Activated T-cell treated with anti-CD3 and anti-CD28 coated beads for 1 hour (primary cell): ENCODE results near the gene UBE2B.
"Not testable (repeated sequence)": the region's sequence is repeated elsewhere in the genome, so short reads cannot be mapped to it uniquely, and the experiment has no call there.

Experiments
- DNase-seq: peaks from one replicate; pipeline ENCODE4 v3.0.0-alpha.2; 2020; ENCODE audit warnings: low read depth

UBE2B gene

DNA sequence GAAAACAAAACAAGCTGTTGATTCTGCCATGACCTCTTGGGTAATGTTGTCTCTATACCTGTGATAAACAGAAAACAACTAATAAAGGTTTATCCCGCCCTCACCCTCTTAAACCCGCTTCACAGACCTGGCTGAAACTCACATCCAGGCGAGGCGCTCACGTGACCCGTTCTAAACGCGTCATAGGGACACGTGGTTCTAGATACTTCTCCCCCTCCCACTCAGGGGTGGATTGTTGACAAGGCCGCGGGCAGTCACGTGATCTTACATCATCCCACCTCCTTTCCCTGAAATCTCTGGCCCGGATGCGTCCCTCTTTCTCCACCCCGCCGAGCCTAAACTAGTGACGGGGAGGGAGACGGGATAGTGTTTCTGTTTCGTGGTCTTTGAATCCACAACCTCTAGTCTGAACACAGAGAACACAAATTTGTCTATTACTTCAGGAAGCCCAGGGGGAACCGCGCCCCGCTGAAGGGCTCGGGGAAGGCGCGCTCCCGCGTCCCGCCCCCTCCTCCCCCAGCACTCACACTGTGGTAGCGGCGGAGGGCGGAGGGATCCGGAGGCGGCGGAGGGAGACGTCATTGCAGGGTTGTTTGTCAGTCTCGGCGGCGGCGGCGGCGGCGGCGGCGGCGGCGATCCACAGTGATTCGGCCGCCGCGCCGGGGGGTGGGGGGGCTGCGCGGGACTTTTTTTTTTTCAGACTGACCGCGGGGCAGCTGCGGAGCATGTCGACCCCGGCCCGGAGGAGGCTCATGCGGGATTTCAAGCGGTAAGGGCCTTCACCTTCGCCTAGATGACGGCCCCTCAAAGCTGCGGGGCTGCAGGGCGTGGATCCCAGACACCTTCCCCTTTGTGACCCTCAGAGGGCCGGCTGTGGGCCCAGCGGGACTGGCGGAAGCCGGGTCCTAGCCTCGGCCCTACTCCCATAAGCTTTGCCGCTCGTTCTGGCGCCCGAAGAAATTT, at the start of gene UBE2B:
Gene UBE2B (plus strand): TSS at position 699 of the 963 bp plus-strand sequence. CDS start 27 bp downstream, at position 726.
- peak; percentile 97 for DNase-seq

DNA sequence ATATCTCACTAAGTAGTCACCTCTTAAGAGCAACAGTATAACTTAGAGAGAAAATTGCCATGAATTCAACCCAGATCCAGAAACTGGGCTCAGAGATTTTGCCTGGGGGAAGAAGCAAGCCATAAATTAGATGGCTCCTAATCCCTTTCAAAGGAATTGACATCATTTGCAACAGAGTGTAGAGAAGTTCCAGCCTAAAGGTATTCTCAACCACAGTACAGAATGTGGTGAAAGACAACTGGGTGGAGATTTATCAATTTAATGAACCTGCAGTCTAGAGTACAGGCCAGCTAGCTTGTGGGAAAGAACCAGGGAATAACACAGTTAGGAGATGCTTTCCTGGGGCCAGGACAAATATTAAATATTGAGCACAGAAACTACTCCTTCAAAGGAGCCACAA, 44.0 kb upstream of the UBE2B start:
- DNase-seq = no peak

DNA sequence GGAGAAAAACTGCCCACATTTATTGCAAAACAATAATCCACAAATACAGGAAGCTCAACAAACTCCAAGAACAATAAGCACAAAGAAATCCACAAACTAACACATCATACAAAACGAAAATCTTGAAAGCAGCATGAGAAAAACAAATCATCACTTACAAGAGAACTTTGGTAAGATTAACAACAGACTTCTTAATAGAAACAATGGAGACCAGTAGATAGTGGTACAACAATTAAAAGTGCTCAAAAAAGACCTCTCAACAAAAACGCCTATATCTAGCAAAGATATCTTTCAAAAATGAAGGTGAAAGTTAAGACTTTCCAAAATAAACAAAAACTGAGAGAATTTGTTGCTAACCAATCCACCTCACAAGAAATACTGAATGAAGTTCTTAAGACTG, 42.8 kb upstream of the UBE2B start:
- DNase-seq = no peak

DNA sequence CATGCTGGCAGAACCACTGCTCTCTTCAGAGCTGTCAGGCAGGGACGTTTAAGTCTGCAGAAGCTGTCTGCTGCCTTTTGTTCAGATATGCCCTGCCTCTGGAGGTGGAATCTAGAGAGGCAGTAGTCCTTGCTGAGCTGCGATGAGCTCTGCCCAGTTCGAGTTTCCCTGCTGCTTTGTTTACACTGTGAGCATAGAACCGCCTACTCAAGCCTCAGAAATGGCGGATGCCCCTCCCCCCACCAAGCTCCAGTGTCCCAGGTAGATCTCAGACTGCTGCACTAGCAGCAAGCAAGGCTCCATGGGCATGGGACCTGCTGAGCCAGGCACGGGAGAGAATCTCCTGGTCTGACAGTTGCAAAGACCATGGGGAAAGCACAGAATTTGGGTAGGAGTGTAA, 34.5 kb upstream of the UBE2B start:
- DNase-seq = not testable (repeated sequence)

DNA sequence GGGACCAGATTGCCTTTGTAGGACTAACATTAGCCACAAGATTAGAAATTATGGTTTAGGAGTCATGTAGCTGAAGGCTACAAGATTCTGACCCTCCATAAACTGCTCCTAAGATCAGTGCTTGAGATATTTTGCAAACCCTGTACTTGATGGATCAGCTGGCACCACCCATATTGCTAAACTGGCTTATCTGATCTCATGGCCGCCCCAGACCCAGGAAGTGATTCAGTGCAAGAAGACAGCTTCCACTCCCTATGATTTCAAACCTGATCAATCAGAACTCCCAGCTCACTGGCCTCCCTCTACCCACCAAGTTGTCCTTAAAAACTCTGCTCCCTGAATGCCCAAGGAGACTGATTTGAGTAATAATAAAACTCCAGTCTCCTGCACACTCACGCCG, 27.9 kb upstream of the UBE2B start:
- DNase-seq = not testable (repeated sequence)

DNA sequence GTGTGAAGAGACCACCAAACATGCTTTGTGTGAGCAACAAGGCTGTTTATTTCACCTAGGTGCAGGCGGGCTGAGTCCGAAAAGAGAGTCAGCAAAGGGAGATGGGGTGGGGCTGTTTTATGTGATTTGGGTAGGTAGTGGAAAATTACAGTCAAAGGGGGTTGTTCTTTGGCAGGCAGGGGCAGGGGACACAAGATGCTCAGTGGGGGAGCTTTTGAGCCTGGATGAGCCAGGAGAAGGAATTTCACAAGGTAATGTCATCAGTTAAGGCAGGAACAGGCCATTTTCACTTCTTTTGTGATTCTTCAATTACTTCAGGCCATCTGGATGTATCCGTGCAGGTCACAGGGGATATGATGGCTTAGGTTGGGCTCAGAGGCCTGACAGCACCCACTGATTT, 25.9 kb upstream of the UBE2B start:
- DNase-seq = not testable (repeated sequence)

DNA sequence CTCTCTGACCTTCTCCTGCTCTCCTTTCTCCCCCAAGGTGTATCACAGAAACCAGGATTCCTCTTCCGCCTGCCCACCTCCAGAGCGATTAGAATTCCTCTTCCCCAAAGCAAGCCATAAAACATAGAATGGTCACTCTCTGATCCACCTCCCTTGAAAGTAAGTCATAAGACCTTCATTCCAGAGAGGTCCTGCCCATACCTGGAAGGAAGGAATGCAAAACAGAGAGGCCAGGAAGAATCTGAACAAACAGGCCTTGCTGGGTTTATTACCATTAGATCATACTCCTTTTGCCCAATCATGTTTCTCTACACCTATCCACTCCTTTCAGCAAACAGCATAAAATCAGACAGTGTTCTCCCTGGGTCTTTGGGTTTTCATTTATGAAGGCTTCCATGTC, 25.4 kb upstream of the UBE2B start:
- no peak for DNase-seq

DNA sequence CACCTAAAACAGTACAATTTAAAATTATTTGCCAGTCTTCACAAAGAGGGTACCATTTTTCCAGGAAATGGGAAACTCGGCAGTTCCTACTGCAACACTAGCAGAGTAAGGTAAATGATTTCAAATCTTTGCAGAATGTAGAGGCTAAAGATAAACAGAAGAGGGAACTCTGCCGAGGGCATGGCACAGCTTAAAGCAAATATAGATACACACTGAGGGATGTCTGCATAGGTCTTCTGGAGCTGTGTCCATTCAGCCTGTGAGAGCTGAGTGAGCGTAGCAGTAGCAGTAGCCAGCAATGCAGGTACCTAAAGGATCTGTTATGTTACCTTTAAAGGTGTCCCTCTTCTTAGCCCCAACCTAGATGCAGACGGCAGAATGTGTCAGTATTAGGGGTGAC, 21.9 kb upstream of the UBE2B start:
- no peak for DNase-seq

DNA sequence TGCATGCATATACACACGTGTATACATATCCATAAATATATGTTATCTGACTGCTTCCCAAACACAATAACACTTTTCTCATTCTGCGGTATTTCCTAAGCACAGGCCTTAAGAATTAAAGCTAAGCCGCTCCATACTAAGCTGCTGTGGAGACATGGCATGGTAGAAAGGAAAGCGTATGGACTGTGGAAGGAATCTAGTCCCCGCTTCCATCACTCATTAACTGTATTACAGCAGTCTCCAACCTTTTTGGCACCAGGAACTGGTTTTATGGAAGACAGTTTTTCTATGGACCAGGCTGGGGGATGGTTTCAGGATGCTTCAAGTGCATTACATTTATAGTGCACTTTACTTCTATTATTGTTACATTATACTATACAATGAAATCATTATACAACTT, 15.7 kb upstream of the UBE2B start:
- no peak for DNase-seq

DNA sequence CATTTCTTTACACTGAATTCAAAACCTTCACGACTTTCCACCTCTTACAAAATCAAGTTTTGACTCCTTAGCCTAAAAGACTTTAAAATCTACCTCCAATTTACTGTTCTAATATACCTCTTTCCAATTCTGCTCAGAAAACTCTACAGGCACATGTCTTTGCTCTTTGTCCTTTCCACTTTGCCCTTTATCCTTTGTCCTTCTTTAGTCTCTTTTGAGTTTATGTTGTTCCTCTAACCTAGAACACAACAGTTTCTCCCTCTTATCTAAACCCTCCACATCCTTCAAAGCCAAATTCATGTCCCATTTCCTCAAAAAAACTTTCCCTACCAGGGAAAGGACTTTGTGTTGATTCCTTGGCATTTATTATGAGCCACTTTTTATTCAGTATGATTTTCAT, 5.8 kb upstream of the UBE2B start:
- DNase-seq = no peak

DNA sequence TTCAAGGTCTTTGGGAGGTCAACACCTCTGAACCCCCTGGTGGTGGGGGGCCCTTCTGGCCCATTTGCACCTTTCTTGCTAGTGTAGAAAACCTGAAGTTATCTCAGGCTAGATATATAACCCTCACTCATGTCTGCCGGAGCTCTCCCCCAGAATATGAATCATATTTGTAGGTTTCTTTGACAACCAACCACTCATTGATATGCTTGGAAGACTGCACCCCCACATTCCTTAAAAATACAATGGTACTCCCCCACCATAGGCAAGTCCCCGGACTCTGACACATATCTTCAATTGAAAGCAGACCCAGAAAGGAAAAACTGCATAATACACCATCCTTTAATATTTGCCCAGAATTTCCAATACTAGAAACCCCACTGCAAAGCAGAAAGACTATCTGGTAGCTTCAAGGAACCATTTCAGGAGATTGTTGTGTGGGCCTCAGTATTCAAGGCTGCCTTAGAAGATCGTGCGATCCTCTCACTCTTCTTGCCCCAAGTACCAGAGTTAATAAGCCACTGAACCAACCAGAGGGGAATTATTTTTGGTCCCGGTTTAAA, 978 bp upstream of the UBE2B start:
- no peak for DNase-seq

DNA sequence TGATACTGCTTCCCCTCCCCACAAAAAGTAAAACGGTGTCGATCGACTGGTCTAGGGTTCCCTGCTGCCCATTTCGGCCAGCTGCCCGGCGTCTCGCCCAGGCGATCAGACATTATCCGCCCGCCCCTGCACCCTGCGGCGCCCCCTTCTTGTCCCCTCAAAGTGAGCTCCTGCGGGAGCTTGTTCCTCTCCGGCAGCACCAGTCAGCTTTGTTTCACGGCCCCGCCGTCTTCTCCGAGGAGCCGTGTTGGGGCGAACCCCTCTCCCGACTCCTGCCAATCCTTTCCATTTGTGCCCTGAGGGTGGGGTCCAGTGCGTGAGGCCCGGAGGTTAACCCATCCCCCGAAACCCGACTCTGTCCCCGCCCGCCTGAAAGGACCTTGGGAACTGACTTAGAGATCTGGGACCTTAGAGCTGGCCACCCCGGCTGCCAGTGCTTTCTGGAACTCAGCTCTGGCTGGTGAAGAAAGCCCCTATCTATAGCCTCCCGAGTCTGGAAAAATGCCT, 518 bp downstream of the UBE2B start:
- DNase-seq = peak; percentile 16

DNA sequence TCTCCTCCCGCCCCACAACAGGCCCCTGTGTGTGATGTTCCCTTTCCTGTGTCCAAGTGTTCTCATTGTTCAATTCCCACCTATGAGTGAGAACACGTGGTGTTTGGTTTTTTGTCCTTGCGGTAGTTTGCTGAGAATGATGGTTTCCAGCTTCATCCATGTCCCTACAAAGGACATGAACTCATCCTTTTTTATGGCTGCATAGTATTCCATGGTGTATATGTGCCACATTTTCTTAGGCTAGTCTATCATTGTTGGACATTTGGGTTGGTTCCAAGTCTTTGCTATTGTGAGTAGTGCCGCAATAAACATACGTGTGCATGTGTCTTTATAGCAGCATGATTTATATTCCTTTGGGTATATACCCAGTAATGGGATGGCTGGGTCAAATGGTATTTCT, 2.3 kb downstream of the UBE2B start:
- not testable (repeated sequence) for DNase-seq

DNA sequence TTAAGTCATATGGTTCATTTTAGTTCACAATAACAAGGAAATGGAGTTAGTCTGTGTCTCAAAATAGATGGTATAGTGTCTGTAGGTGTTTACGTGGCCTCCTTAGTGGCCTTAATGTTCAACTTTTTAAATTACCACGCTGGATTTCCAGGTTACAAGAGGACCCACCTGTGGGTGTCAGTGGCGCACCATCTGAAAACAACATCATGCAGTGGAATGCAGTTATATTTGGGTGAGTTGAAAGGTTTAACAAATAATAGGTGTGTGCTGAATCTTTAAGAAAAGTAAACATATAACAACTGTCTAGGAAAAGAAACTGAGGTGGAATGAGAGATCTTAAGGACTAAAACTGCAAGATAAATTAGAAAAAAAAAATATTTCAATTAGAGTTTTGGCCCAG, 2.9 kb downstream of the UBE2B start:
- no peak for DNase-seq

DNA sequence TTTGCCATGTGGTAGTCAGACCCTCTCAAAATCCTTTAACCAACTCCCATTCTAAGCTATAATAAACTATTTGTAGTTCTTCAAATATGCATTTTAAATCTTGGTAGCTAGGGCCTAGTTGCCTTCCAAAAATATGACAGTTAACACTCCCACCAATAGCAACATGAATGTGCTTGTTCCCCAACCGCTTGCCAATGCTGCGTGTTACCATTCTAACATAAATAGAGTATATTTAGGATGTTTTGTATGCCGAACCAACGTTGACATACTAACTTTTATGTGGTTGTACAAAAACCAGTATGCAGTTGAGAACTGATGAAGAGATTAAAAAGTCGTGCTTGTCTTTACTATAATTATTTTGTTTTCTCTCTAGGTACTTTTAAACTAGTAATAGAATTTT, 9.0 kb downstream of the UBE2B start:
- no peak for DNase-seq

DNA sequence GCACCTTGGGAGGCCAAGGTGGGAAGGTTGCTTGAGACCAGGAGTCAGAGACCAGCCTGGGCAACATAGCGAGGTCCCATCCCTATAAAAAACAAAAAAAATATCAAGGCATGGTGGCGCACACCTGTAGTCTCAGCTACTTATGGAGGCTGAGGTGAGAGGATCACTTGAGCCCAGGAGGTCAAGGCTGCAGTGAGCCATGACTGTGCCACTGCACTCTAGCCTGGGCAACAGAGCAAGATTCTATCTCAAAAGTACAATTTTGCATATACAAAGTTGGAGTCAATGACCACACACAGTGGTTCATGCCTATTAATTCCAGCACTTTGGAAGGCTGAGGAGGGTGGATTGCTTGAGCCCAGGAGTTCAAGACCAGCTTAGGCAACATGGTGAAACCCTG, 10.8 kb downstream of the UBE2B start:
- DNase-seq = not testable (repeated sequence)

DNA sequence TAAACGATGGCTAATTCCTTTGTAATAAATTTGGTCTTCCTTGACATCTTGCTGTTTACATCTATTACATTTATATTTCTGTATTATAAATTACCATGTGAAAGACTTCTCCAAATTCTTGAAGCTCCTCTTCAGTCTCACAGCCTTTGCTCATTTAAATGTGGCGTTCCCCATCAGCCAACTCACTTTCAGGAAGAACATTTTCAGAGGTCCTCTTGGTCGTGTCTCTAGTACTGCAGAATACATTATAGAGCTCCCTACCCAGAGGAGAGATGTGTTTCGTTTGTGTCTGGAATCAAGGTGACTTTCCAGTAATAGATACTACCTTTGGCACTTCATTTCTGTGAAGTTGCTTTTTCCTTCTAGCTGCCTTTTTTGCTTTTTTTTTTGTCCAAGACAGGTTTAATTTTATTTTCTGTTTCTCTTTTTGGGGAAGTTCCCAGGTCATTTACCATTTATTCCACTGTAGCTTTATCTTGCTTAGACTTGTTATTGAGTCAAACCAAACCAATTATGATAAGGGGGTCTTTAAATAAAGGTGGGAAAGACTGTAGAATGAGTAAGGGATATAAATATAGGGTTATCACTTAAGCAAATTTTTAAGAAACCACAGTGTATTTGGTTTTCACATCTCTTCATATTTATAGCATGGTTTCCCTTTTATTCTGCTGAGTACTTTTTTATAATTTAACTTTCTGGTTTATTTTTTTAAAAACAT, 12.8 kb downstream of the UBE2B start:
- DNase-seq = no peak

DNA sequence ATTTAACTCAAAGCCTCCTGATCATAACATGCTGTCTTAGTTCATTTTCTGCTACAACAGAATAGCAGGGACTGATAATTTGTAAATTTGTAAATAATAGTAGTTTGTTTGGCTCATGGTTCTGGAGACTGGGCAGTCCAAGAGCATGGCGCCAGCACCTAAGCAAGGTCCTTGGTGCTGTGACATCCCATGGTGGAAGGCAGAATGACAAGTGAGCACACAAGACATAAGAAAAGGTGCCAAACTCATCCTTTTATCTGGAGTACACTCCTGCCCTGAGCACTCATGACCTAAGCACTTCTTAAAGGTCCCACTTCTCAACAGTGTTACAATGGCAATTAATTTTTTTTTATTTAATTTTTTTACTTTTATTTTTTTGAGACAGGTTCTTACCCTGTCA, 16.1 kb downstream of the UBE2B start:
- DNase-seq = no peak

DNA sequence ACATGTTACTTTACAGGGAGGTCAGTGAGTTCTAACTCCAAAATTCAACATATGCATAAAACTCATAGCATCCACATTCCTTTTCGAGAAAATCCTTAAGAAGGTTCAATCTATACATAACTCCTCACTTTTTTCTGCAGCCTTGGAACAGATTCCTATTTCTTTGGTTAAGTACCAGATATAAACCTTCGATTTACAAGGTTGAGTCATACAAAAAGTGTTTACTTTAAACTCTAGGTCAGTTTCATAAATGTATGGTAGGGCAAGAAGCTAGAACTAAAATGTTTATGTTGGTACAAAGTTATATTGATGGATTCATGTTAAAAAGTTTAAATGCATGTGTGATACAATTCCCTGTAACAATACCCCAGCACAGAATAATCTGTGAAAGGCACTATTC, 20.9 kb downstream of the UBE2B start:
- no peak for DNase-seq

DNA sequence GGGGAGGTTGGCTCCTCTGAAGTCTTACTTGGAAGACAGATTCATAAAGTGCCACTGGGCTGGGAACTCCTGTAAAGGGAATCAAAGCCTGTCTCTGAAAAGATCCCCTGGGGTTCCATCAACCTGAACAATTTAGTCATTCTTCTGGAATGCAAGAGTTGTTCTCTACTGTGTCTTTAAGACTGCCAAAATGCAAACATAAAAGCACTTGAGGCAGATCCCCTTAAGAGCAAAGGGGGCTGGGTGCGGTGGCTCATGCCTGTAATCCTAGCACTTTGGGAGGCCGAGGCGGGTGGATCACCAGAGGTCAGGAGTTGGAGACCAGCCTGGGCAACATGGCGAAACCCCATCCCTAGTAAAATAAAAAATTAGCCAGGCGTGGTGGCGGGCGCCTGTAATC, 23.6 kb downstream of the UBE2B start:
- DNase-seq = no peak

DNA sequence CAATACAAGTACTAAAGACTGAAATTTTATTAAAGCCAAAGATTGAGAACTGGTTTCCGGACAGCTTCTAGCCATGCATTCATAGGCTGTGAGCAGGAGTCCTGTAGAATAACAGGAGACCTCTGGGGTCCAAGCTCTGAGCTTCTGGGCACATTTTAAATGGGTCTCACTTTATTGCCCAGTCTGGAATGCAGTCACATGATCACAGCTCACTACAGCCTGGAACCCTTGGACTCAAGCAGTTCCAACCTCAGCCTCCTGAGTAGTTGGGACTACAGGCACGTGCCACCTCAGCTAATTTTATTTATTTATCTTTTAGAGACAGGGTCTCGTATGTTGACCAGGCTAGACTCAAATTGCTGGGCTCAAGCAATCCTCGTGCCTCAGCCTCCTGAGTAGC, 24.9 kb downstream of the UBE2B start:
- DNase-seq = no peak

DNA sequence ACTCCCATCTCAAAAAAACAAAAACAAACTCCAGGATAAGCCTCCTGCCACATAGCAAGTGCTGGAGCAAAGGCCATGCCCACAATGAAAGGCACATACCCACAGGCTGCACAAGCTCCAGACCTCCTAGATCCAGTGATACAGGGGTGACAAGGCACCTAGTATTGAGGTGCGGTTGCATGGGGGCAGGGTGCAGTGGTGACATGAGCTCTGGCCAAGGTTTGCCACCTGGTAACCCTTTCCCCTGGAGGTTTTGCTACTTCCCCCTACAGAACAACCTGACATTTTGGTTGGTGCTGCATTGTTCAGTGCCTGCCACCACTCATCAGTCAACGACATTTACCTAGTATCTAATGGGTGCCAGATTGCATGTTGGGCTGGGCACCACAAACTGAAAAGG, 25.8 kb downstream of the UBE2B start:
- DNase-seq = no peak
